Suprapubic skin (tissue), 3 donors: ENCODE measurements around the gene GCC2.

Experiments
- CTCF ChIP-seq, 2 donors: fragments of 200-600 bp in 1 of 2; fragments of 450-650 bp in 1 of 2; sonication (generic) in 1 of 2; IDR thresholded peaks; one replicate each; pipeline ENCODE4 v1.5.1; 2016 to 2019; ENCODE audit warnings: antibody characterized with exemption in 2 of 2, mild to moderate bottlenecking in 1 of 2, moderate library complexity in 1 of 2
- POLR2A ChIP-seq, 2 donors: fragments of 450-650 bp; IDR thresholded peaks; one replicate each; pipeline ENCODE4 v1.6.1; 2017; ENCODE audit warnings: antibody characterized with exemption in 2 of 2, mild to moderate bottlenecking in 2 of 2, moderate library complexity in 2 of 2

- TF ChIP-seq POLR2A (IDR thresholded peaks at IDR 0.05) (no peak), CTCF (IDR thresholded peaks at IDR 0.05) (no peak)
Observed at GRCh38 chr2:108454440-108454839, 5.4 kb downstream of the GCC2 start.
